HG03175 (cell line): Measurements from ENCODE around the gene KDM3B.

Experiments used
- ATAC-seq: cut with Tn5 transposase; IDR thresholded peaks from one replicate; pipeline ENCODE4 v1.9.1; 2021; ENCODE audit warnings: mild to moderate bottlenecking, moderate library complexity; ENCODE audit not compliant: unreplicated experiment

The KDM3B gene

GRCh38 chr5:138344887-138345622 lies 7.4 kb upstream of the KDM3B start:
- no peak for ATAC-seq

GRCh38 chr5:138346889-138347288 lies 5.6 kb upstream of the KDM3B start:
- ATAC-seq: no peak

- ATAC-seq: no peak
Observed at GRCh38 chr5:138349852-138350562, 2.5 kb upstream of the KDM3B start.

GRCh38 chr5:138350563-138350890 lies 2.0 kb upstream of the KDM3B start:
- no peak for ATAC-seq

GRCh38 chr5:138351056-138351455 lies 1.4 kb upstream of the KDM3B start:
- ATAC-seq: no peak

- ATAC-seq: no peak
Observed at GRCh38 chr5:138351517-138351916, 968 bp upstream of the KDM3B start.

- peak; percentile 45 for ATAC-seq
Observed at GRCh38 chr5:138352722-138353559, 456 bp downstream of the KDM3B start.

- no peak for ATAC-seq
Observed at GRCh38 chr5:138353560-138354080, 1.1 kb downstream of the KDM3B start.

- no peak for ATAC-seq
Observed at GRCh38 chr5:138354387-138354786, 1.9 kb downstream of the KDM3B start.

- ATAC-seq: peak; percentile 25
Observed at GRCh38 chr5:138354926-138355378, 2.5 kb downstream of the KDM3B start.

- no peak for ATAC-seq
Observed at GRCh38 chr5:138359621-138360020, 7.1 kb downstream of the KDM3B start.

GRCh38 chr5:138360941-138361452 lies 8.5 kb downstream of the KDM3B start:
- no peak for ATAC-seq

GRCh38 chr5:138364576-138364975 lies 12.1 kb downstream of the KDM3B start:
- ATAC-seq: no peak

GRCh38 chr5:138366632-138367382 lies 14.3 kb downstream of the KDM3B start:
- ATAC-seq: no peak

- no peak for ATAC-seq
Observed at GRCh38 chr5:138369261-138369660, 16.8 kb downstream of the KDM3B start.

GRCh38 chr5:138369706-138370105 lies 17.2 kb downstream of the KDM3B start:
- no peak for ATAC-seq

GRCh38 chr5:138370537-138370936 lies 18.1 kb downstream of the KDM3B start:
- no peak for ATAC-seq

- ATAC-seq: no peak
Observed at GRCh38 chr5:138371454-138371853, 19.0 kb downstream of the KDM3B start.

- no peak for ATAC-seq
Observed at GRCh38 chr5:138372225-138372624, 19.7 kb downstream of the KDM3B start.

- no peak for ATAC-seq
Observed at GRCh38 chr5:138372653-138373052, 20.2 kb downstream of the KDM3B start.
